ENCODE measurements around the gene CD96. TPM values are rescaled to one million over a fixed set of nuclear protein-coding genes. Genes with fewer than 3 reads are reported as not detected.

The CD96 gene
- total and polyA plus RNA-seq, 2 experiments from 2014 or later = 0.91 TPM; not detected in 1

DNA sequence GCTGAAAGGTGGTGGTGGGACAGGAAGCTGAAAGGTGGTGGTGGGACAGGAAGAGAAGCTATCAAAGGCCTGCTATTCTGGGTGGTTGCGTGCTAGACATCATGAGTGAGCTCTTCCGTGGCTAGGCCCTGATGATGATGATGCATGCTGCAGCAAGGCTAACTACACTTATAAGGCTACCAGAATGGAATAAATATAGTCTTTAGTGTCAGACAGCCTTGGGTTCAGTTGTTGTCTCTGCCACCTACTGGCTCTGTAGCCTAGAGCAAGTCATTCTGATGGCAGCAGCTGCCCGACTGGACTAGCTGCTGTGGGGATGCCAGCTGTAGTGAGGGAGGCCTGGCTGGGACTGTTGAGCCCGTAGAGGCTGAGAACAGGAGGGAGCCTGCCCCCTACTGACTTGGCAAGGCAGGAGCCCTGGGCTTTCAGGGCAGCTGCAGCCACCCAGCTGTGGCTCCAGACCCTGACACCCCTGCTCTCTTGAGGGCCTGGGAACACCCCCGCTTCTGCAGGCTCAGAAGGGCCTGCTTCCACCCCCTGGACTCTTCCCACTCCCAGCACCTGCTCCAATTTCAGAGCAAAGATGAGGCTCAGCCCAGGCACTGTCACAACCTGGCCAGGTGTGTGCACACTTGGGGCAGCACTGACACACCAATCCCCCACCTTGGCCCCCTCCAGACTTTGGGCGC is 74.6 kb downstream of the CD96 start:
- Mint-ChIP-seq H3K27me3 (ENCODE audit: insufficient read depth, low read depth, poor library complexity) (peaks cover 1% of the 10 kb centered on the region), H3K4me3 (no peak overlapping the region), H3K9me3 (peaks cover 23% of the 10 kb centered on the region), H3K36me3 (ENCODE audit: low read depth) (peaks cover 10% of the 10 kb centered on the region), H3K27ac (no peak overlapping the region), H3K4me1 (no peaks in the 10 kb centered on the region)
- DNase-seq (ENCODE audit: low spot score) (no peak), ATAC-seq (no peak)
- Histone ChIP-seq H3K79me2 (replicated peaks; ENCODE audit: insufficient read depth) (no peaks in the 10 kb centered on the region), H2AFZ (no peak overlapping the region), H3K27ac (ENCODE audit: low read depth) (no peak overlapping the region), H3F3A (replicated peaks; ENCODE audit: low read depth) (no peaks in the 10 kb centered on the region), H3K27me3 (ENCODE audit: insufficient read depth) (no peaks in the 10 kb centered on the region), H3K36me3 (ENCODE audit: insufficient read depth) (peaks cover 6% of the 10 kb centered on the region; the same call in 1 of the 2 replicates), H4K20me1 (replicated peaks; ENCODE audit: insufficient read depth) (no peaks in the 10 kb centered on the region), H3K9me2 (ENCODE audit: insufficient read depth) (no peaks in the 10 kb centered on the region), H3K4me1 (ENCODE audit: insufficient read depth) (no peaks in the 10 kb centered on the region), H3K4me3 (no peak overlapping the region), H3K4me2 (no peak overlapping the region)
- TF ChIP-seq NANOG (IDR thresholded peaks at IDR 0.05; ENCODE audit: borderline replicate concordance) (no peak), EZH2 (IDR thresholded peaks at IDR 0.05; ENCODE audit: low read depth, unreplicated experiment) (no peak), POLR2AphosphoS5 (IDR thresholded peaks at IDR 0.05; ENCODE audit: low read depth) (no peak), CREB1 (CRISPR knock-in tag; IDR thresholded peaks at IDR 0.05; ENCODE audit: low read depth) (no peak), EZH2phosphoT487 (IDR thresholded peaks at IDR 0.05; ENCODE audit: unreplicated experiment) (no peak), ZNF114 (CRISPR knock-in tag; IDR thresholded peaks at IDR 0.05) (no peak), JUNB (IDR thresholded peaks at IDR 0.05; ENCODE audit: unreplicated experiment) (no peak), ZNF331 (CRISPR knock-in tag; IDR thresholded peaks at IDR 0.05; ENCODE audit: low read depth) (no peak), STAT1 (IDR thresholded peaks at IDR 0.05; ENCODE audit: unreplicated experiment) (no peak)
- TF ChIP-seq, protein P1, sequence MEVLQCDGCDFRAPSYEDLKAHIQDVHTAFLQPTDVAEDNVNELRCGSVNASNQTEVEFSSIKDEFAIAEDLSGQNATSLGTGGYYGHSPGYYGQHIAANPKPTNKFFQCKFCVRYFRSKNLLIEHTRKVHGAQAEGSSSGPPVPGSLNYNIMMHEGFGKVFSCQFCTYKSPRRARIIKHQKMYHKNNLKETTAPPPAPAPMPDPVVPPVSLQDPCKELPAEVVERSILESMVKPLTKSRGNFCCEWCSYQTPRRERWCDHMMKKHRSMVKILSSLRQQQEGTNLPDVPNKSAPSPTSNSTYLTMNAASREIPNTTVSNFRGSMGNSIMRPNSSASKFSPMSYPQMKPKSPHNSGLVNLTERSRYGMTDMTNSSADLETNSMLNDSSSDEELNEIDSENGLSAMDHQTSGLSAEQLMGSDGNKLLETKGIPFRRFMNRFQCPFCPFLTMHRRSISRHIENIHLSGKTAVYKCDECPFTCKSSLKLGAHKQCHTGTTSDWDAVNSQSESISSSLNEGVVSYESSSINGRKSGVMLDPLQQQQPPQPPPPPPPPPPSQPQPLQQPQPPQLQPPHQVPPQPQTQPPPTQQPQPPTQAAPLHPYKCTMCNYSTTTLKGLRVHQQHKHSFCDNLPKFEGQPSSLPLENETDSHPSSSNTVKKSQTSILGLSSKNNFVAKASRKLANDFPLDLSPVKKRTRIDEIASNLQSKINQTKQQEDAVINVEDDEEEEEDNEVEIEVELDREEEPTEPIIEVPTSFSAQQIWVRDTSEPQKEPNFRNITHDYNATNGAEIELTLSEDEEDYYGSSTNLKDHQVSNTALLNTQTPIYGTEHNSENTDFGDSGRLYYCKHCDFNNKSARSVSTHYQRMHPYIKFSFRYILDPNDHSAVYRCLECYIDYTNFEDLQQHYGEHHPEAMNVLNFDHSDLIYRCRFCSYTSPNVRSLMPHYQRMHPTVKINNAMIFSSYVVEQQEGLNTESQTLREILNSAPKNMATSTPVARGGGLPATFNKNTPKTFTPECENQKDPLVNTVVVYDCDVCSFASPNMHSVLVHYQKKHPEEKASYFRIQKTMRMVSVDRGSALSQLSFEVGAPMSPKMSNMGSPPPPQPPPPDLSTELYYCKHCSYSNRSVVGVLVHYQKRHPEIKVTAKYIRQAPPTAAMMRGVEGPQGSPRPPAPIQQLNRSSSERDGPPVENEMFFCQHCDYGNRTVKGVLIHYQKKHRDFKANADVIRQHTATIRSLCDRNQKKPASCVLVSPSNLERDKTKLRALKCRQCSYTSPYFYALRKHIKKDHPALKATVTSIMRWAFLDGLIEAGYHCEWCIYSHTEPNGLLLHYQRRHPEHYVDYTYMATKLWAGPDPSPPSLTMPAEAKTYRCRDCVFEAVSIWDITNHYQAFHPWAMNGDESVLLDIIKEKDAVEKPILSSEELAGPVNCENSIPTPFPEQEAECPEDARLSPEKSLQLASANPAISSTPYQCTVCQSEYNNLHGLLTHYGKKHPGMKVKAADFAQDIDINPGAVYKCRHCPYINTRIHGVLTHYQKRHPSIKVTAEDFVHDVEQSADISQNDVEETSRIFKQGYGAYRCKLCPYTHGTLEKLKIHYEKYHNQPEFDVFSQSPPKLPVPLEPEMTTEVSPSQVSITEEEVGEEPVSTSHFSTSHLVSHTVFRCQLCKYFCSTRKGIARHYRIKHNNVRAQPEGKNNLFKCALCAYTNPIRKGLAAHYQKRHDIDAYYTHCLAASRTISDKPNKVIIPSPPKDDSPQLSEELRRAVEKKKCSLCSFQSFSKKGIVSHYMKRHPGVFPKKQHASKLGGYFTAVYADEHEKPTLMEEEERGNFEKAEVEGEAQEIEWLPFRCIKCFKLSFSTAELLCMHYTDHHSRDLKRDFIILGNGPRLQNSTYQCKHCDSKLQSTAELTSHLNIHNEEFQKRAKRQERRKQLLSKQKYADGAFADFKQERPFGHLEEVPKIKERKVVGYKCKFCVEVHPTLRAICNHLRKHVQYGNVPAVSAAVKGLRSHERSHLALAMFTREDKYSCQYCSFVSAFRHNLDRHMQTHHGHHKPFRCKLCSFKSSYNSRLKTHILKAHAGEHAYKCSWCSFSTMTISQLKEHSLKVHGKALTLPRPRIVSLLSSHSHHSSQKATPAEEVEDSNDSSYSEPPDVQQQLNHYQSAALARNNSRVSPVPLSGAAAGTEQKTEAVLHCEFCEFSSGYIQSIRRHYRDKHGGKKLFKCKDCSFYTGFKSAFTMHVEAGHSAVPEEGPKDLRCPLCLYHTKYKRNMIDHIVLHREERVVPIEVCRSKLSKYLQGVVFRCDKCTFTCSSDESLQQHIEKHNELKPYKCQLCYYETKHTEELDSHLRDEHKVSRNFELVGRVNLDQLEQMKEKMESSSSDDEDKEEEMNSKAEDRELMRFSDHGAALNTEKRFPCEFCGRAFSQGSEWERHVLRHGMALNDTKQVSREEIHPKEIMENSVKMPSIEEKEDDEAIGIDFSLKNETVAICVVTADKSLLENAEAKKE (CRISPR knock-in tag; IDR thresholded peaks at IDR 0.05) = no peak
- TF ChIP-seq, protein P2, sequence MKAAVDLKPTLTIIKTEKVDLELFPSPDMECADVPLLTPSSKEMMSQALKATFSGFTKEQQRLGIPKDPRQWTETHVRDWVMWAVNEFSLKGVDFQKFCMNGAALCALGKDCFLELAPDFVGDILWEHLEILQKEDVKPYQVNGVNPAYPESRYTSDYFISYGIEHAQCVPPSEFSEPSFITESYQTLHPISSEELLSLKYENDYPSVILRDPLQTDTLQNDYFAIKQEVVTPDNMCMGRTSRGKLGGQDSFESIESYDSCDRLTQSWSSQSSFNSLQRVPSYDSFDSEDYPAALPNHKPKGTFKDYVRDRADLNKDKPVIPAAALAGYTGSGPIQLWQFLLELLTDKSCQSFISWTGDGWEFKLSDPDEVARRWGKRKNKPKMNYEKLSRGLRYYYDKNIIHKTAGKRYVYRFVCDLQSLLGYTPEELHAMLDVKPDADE (IDR thresholded peaks at IDR 0.05) = no peak
- TF ChIP-seq, protein P3, sequence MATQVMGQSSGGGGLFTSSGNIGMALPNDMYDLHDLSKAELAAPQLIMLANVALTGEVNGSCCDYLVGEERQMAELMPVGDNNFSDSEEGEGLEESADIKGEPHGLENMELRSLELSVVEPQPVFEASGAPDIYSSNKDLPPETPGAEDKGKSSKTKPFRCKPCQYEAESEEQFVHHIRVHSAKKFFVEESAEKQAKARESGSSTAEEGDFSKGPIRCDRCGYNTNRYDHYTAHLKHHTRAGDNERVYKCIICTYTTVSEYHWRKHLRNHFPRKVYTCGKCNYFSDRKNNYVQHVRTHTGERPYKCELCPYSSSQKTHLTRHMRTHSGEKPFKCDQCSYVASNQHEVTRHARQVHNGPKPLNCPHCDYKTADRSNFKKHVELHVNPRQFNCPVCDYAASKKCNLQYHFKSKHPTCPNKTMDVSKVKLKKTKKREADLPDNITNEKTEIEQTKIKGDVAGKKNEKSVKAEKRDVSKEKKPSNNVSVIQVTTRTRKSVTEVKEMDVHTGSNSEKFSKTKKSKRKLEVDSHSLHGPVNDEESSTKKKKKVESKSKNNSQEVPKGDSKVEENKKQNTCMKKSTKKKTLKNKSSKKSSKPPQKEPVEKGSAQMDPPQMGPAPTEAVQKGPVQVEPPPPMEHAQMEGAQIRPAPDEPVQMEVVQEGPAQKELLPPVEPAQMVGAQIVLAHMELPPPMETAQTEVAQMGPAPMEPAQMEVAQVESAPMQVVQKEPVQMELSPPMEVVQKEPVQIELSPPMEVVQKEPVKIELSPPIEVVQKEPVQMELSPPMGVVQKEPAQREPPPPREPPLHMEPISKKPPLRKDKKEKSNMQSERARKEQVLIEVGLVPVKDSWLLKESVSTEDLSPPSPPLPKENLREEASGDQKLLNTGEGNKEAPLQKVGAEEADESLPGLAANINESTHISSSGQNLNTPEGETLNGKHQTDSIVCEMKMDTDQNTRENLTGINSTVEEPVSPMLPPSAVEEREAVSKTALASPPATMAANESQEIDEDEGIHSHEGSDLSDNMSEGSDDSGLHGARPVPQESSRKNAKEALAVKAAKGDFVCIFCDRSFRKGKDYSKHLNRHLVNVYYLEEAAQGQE (IDR thresholded peaks at IDR 0.05; ENCODE audit: unreplicated experiment) = no peak
- TF ChIP-seq, protein P4, sequence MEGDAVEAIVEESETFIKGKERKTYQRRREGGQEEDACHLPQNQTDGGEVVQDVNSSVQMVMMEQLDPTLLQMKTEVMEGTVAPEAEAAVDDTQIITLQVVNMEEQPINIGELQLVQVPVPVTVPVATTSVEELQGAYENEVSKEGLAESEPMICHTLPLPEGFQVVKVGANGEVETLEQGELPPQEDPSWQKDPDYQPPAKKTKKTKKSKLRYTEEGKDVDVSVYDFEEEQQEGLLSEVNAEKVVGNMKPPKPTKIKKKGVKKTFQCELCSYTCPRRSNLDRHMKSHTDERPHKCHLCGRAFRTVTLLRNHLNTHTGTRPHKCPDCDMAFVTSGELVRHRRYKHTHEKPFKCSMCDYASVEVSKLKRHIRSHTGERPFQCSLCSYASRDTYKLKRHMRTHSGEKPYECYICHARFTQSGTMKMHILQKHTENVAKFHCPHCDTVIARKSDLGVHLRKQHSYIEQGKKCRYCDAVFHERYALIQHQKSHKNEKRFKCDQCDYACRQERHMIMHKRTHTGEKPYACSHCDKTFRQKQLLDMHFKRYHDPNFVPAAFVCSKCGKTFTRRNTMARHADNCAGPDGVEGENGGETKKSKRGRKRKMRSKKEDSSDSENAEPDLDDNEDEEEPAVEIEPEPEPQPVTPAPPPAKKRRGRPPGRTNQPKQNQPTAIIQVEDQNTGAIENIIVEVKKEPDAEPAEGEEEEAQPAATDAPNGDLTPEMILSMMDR (conservative IDR thresholded peaks at IDR 0.05; ENCODE audit: low read depth in 2 of 2) = no peak

Measured in GM23338 (cell line).